GM12892 (cell line): Measurements from ENCODE around the gene CERCAM.

Experiments
- DNase-seq: peaks from one replicate; pipeline ENCODE4 v3.0.0; 2011; ENCODE audit not compliant: insufficient read length
- FAIRE-seq: peaks from 2 replicates; lab custom pipeline; 2011; peaks lifted over from hg19 to GRCh38; lab: Jason Lieb, UNC
- POLR2A ChIP-seq: IDR thresholded peaks from 2 replicates; pipeline ENCODE4 v1.6.1; 2011; ENCODE audit warnings: low read depth, low read length, control low read depth
- POLR2AphosphoS5 ChIP-seq: IDR thresholded peaks from 2 replicates; pipeline ENCODE4 v1.6.1; 2011; ENCODE audit warnings: low read depth, low read length, control low read depth
- TAF1 ChIP-seq: IDR thresholded peaks from 2 replicates; pipeline ENCODE4 v1.6.1; 2011; ENCODE audit warnings: low read depth, mild to moderate bottlenecking, control low read depth, low read length, borderline replicate concordance

CERCAM gene

DNA sequence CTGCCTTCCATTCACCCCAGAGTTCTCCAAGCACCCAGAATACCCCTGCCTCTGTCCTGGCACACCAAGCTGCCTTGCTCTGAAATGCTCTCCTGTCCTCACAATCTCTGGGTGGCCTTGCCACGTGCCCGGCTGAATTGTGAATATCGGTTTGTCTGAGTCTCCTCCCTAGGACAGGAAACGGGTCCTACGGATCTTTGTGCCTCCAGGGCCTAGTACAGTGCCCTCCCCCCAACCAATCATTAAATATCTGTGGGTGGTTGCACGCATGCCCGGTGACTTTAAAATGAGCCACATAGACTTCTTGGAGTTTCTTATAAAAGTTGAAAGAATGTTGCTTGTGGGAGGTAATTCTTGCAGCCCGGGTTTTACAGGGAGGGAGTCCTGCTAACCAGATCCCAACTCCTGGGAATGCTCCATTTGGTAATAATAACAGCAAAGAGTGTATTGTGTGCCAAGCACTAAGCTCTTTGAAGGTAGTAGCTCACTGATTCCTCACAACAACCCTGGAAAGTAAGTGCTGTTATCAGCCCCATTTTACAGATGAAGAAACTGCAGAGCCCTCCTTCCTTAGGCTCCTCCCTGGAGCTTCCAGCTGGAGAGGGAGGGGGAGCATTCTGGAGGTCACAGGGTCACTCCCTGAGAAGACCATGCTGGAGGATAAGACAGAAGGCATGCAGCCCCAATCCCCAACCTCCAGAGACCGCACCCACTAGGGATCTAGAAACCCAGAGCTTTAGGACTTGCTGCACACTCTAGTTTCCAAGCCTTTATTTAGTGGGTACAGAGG, 26.1 kb upstream of the CERCAM start:
- no peak for DNase-seq
- TF ChIP-seq TAF1 (no peak), POLR2A (no peak), POLR2AphosphoS5 (no peak)
- FAIRE-seq: no peak

DNA sequence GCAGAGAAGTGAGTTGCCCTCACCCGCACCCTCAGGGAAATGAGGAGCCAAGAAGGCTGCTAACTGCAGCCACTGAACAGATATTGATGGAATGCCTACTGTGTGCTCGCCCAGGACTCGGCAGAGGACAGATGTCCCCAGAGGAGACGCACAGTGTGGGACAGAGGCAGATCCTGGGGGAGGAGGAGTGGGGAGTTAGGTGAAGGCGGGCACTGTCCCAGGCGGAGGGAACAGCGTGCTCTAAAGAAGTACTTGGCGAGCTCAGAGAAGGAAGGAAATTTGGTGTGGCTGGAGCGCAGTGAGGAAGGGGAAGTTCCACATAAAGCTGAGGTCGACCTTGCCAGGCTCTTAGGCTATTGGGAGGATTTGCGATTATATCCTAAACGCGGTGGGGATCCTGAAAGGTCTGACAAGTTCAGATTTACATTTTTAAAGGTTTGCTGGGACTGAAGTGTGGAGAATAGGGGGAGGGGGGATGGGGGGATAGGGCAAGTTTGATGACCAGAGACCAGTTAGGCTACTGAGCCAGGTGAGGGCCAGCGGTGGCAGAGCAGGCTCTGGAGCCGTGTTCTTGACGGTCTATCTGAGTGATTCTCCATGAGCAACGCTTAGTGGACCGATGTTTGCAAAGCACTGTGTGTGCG, 23.6 kb upstream of the CERCAM start:
- FAIRE-seq: no peak
- no peak for DNase-seq
- TF ChIP-seq POLR2AphosphoS5: no peak
- no peak for TF ChIP-seq POLR2A
- no peak for TF ChIP-seq TAF1

DNA sequence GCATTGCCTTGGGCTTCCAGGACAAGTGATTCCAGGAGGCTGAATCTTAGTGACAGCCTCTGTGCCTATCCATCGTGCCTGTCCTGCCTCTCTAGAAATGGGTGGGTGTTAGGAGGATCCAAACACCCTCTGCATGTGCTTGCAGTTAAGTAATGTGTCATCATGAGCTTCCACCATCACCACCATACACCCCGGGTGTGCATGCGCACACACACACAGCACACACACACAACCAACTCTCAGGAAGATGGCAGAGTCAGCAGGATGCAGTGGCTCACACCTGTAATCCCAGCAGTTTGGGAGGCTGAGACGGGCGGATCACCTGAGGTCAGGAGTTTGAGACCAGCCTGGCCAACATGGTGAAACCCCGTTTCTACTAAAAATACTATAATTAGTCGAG, 22.8 kb upstream of the CERCAM start:
- no peak for TF ChIP-seq POLR2A
- no peak for TF ChIP-seq TAF1
- no peak for TF ChIP-seq POLR2AphosphoS5

DNA sequence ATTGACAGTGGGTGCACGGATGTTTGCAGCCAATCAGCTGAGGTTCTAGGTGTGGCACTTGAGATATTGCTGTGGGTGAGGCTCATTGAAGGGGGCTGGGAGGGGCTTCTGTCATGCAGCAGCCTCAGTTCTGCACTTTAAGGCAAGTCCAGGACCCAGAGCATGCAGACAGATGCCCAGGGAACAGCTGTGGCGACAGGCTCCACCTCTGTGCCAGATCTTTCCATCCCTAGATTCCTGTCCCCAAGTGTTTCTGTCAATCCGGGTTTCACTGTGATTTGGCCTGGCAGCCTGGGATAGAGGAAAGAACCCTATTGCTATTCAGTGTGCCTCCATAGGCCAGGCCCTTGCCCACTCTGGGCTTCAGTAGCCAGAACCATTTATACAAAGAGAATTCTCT, 20.8 kb upstream of the CERCAM start:
- DNase-seq (no peak), FAIRE-seq (no peak)
- TF ChIP-seq POLR2AphosphoS5: no peak
- no peak for TF ChIP-seq TAF1
- TF ChIP-seq POLR2A: no peak

More for the DNA sequence above, 22.8 kb upstream of the CERCAM start:
- DNase-seq: no peak
- no peak for FAIRE-seq

DNA sequence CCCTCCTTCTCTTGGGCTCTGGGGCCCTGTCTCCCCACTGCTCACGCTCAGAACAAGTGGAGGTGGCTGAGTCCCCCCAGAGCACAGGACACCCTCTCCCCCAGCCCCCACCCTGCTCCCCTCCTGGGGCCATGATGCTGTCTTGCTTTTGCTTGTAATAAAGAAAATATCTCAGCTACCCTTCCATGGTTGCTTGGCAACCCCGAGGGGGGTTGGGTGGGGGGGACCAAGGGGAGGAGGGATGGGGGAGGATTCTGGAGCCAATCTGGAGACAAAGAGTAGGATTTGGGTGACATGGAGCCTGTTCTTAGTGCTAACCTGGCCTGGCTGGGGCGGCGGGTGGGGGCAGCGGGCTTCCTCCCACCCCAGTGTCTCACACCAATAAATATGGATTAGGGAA, 16.1 kb upstream of the CERCAM start:
- TF ChIP-seq POLR2AphosphoS5: no peak
- TF ChIP-seq TAF1: no peak
- no peak for TF ChIP-seq POLR2A

DNA sequence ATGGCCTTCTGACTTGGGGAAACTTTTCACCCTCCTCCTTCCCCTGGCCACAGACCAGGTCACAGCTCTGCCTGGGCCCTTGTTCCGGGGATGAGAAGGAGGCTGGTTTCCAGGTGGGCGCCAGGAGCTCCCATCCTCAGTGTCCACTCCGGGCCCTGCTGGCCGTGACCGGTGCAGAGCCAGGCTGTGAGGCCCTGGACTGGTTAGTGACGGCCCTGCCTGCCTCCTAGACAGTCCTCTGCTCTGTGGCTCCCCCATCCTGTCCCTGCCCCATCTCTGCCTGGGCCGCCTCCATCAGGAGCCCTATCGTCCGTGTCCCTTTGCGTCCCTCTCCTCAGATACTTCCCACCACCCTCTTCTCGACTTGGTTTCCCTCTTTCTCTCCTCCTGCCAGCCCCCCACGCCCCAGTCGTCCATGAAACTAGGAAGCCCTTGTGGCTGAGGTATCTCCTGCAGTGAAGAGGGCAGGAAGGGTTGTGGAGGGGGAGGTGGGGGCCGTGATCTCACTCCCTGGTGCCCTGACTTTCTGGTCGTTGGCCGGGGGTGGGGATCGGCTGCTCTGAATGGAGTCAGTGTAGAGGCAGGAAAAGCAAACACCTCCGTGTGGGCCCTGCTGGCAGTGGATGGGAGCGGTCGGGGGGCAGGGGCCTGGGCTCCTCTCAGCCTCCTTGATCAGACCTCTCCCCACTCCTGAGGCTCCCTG, 15.4 kb upstream of the CERCAM start:
- DNase-seq: no peak
- TF ChIP-seq POLR2AphosphoS5: no peak
- TF ChIP-seq POLR2A: no peak
- TF ChIP-seq TAF1: no peak
- no peak for FAIRE-seq

More for the DNA sequence above, 16.1 kb upstream of the CERCAM start:
- DNase-seq (no peak), FAIRE-seq (no peak)

DNA sequence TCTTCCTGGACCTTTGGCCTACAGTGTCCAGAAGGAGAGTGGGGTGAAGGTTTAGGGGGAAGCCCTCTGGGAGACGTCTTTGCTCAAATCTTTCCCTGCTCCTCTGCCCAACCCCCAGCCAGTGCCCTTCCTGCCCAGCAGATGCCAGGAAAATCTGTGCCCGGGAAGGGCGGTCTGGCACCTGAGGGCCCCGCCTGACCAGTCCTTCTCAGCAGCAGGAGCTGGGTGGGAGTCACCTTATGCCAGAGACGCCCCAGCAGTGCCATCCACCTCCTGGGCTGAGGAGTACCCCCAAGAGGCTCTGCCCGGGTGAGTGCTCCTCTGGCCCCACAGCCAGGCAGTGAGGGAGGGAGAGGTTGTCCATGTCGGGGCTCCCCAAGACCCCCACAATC, 14.9 kb upstream of the CERCAM start:
- DNase-seq: no peak
- TF ChIP-seq POLR2AphosphoS5 (no peak), TAF1 (no peak), POLR2A (no peak)
- FAIRE-seq: no peak

DNA sequence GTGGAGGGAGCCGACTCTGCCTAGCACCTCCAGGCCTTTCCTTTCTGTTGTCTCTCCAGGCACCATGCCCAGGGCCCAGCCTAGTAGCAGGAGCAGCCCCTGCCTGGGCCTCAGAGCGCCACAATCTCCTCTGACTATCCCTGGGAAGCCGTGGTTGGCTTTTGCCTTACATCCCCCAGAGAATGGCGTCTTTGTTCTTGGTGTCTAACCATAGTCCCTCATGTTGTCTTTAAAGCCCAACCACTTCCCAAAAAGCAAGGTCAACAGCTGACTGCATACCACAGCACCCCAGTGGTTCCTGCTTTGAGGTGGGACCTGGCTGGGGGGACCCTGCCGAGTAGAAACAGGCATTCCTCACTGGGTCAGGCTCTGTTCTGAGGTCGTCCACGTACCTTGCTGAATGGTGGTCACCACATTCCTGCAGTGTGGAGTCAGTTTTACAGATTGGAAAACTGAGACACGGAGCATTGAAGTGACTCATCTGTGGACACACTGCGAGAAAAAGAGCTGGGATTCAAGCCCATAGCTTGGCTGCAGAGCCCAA, 13.7 kb upstream of the CERCAM start:
- TF ChIP-seq TAF1: no peak
- TF ChIP-seq POLR2A: no peak
- no peak for TF ChIP-seq POLR2AphosphoS5
- FAIRE-seq (no peak), DNase-seq (no peak)

DNA sequence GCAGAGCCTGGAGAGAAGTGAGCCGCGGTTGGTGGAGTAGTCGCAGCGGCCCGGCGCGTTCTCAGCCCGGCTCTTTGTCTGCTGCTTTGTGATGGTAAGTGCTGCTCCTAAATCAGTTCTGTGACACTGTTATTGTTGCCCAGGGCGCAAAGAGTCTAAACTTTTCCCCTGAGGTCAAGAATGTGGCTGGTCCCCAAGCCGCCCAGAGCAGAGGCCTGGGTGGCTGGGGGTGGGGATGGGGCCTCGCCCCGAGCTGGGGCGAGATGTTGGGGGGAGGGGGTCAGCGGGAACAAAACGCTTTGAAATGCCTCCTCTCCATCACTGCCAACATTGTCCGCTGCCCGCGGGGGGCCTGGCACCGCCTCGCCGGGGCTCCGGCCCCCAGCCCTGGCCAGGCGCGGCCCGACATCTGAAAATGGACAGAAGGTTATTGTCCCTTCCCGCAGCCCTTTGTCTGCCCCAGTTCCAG, 11.7 kb upstream of the CERCAM start:
- no peak for DNase-seq
- FAIRE-seq: no peak
- TF ChIP-seq TAF1 (no peak), POLR2AphosphoS5 (no peak), POLR2A (no peak)

DNA sequence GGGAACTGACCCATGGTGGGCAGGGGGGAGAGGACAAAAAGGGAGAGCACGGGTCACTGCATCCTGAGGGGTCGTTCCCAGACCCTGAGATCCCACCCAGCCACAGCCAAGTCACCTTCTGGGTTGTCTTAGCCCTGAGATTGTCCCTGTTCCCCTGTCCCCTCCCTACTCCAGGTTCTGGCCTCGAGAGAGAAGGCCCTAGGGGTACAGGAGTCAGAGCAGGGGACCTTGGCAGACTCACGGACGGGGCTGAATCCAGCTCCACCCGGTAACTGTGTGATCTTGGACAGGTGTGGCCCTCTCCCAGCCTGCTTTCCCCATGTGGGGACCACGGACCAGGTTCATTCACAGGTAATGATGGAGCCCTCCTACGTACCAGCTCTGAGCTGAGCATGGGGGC, 11.2 kb upstream of the CERCAM start:
- TF ChIP-seq TAF1 (no peak), POLR2A (no peak), POLR2AphosphoS5 (no peak)
- no peak for FAIRE-seq
- no peak for DNase-seq

DNA sequence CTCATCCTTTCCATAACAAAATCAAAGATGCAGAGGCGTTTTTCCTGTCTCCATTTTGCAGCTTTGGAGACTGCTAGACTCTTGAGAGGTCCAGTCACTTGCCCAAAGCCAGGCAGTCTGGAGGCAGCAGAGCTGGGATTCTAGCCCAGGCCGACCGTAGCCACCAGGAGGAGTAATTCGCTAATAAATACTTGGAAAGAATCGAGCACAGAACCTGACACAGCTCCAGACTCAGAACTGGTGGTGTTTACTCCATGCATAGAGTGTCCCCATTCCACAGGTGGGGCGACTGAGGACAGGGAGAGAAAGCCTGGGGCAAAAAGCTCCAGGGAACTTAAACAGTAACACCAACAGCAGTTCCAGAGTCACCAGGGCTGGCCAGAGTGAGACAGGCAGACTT, 10.7 kb upstream of the CERCAM start:
- DNase-seq: no peak
- FAIRE-seq: no peak
- no peak for TF ChIP-seq TAF1
- TF ChIP-seq POLR2A: no peak
- no peak for TF ChIP-seq POLR2AphosphoS5
